Left lung (tissue), 10 donors: ENCODE data around the gene MAP2K3. TPM values are rescaled to one million over a fixed set of nuclear protein-coding genes. Genes with fewer than 3 reads are reported as not detected.
A peak's percentile ranks its signal among the peaks of the same experiment; 100 is the strongest.
"Not testable (repeated sequence)": the region's sequence is repeated elsewhere in the genome, so short reads cannot be mapped to it uniquely, and the experiment has no call there.

Experiments
- ATAC-seq: fragments of 200-7000 bp; cut with Tn5 transposase; one replicate; pipeline ENCODE4 v1.9.1; 2020; ENCODE audit warnings: moderate library complexity
- DNase-seq, 4 donors: peaks; one replicate each; pipeline ENCODE4 v3.0.0-alpha.2; 2013 to 2020
- H3K27ac ChIP-seq, 2 donors: fragments of 200-600 bp; sonication (generic) in 1 of 2; one replicate each; pipeline versions ENCODE4 v1.5.0 to v1.8.0; 2020 to 2021
- H3K27me3 ChIP-seq, 2 donors: fragments of 200-600 bp; sonication (generic) in 1 of 2; one replicate each; pipeline versions ENCODE4 v1.5.0 to v1.8.0; 2020 to 2021
- H3K36me3 ChIP-seq, 2 donors: fragments of 200-600 bp; sonication (generic) in 1 of 2; one replicate each; pipeline versions ENCODE4 v1.5.0 to v1.8.0; 2020 to 2021
- H3K4me1 ChIP-seq, 2 donors: fragments of 200-600 bp; one replicate each; pipeline ENCODE4 v1.8.0; 2021
- H3K4me3 ChIP-seq, 2 donors: fragments of 200-600 bp; sonication (generic) in 1 of 2; one replicate each; pipeline versions ENCODE4 v1.5.0 to v1.8.0; 2020 to 2021; ENCODE audit warnings: mild to moderate bottlenecking in 1 of 2
- H3K9me3 ChIP-seq, 2 donors: fragments of 200-600 bp; sonication (generic) in 1 of 2; one replicate each; pipeline versions ENCODE4 v1.5.0 to v1.8.0; 2020 to 2021
- CTCF ChIP-seq, 2 donors: fragments of 200-600 bp; sonication (generic) in 1 of 2; IDR thresholded peaks; one replicate each; pipeline versions ENCODE4 v1.5.0 to v1.8.0; 2021; ENCODE audit warnings: antibody characterized with exemption in 2 of 2
- intact Hi-C, 2 donors: fragments of 100-400 bp; cut with DNase I; formaldehyde crosslinking; loops; one replicate each; pipeline versions ENCODE4 v1.11.2 to v1.14.2; 2022
- polyA plus RNA-seq, 6 donors: library from polyadenylated mRNA; unstranded; fragments of 120-200 nt; gene quantifications; one replicate each; pipeline ENCODE4 v1.2.1, GENCODE V29; 2013; ENCODE audit not compliant: insufficient read length in 6 of 6
- total RNA-seq, 2 donors: library from RNA; stranded (reverse); fragmentation: NEBNext Ultra II Directional; extraction: Animal tissue kit (Norgen Biotek cat#: 25700); gene quantifications; one replicate each; pipeline ENCODE4 v1.2.1, GENCODE V29; 2021
- donor health status: DM: no; HTN: yes; CAD: no.
- donor health status: DM: no; HTN: no; CAD: no.

MAP2K3 gene
- total and polyA plus RNA-seq, 8 donors = 23.3 to 101 (median 28.5) TPM

- H3K27ac ChIP-seq, DNase-seq, intact Hi-C loops, H3K4me1 ChIP-seq, H3K4me3 ChIP-seq, H3K27me3 ChIP-seq, H3K9me3 ChIP-seq, H3K36me3 ChIP-seq: not testable (repeated sequence)
- peak; percentile 48 for ATAC-seq
Observed at GRCh38 chr17:21348081-21348925, 63.8 kb downstream of the MAP2K3 start.

- H3K27me3 ChIP-seq, ATAC-seq, intact Hi-C loops, H3K4me1 ChIP-seq, H3K4me3 ChIP-seq, H3K27ac ChIP-seq, H3K36me3 ChIP-seq, H3K9me3 ChIP-seq: not testable (repeated sequence)
- DNase-seq = peak in 1 of 4 donors; percentile 43
Observed at GRCh38 chr17:21348926-21349261, 64.4 kb downstream of the MAP2K3 start.

GRCh38 chr17:21349358-21350050 lies 65.0 kb downstream of the MAP2K3 start:
- H3K4me1 ChIP-seq, DNase-seq, H3K4me3 ChIP-seq, H3K36me3 ChIP-seq, ATAC-seq, intact Hi-C loops, H3K9me3 ChIP-seq, H3K27me3 ChIP-seq, H3K27ac ChIP-seq: not testable (repeated sequence)

- H3K36me3 ChIP-seq, intact Hi-C loops, H3K4me3 ChIP-seq, H3K27me3 ChIP-seq, H3K4me1 ChIP-seq, ATAC-seq, H3K27ac ChIP-seq, H3K9me3 ChIP-seq: not testable (repeated sequence)
- peak in 1 of 4 donors; percentile 37 for DNase-seq
Observed at GRCh38 chr17:21350495-21350894, 66.0 kb downstream of the MAP2K3 start.

- ATAC-seq (no peak), DNase-seq (peak in 1 of 4 donors; percentile 31)
- no peak overlapping the region for H3K27ac ChIP-seq
- no peaks in the 10 kb centered on the region for H3K36me3 ChIP-seq
- no peak for TF ChIP-seq CTCF (IDR thresholded peaks at IDR 0.05)
- no peaks in the 10 kb centered on the region for H3K9me3 ChIP-seq
- intact Hi-C loops = no loop called here
- H3K4me1 ChIP-seq = no peaks in the 10 kb centered on the region
- H3K27me3 ChIP-seq = no peaks in the 10 kb centered on the region
- H3K4me3 ChIP-seq = no peak overlapping the region
Observed at GRCh38 chr17:21351366-21352065, 67.0 kb downstream of the MAP2K3 start.

DNA sequence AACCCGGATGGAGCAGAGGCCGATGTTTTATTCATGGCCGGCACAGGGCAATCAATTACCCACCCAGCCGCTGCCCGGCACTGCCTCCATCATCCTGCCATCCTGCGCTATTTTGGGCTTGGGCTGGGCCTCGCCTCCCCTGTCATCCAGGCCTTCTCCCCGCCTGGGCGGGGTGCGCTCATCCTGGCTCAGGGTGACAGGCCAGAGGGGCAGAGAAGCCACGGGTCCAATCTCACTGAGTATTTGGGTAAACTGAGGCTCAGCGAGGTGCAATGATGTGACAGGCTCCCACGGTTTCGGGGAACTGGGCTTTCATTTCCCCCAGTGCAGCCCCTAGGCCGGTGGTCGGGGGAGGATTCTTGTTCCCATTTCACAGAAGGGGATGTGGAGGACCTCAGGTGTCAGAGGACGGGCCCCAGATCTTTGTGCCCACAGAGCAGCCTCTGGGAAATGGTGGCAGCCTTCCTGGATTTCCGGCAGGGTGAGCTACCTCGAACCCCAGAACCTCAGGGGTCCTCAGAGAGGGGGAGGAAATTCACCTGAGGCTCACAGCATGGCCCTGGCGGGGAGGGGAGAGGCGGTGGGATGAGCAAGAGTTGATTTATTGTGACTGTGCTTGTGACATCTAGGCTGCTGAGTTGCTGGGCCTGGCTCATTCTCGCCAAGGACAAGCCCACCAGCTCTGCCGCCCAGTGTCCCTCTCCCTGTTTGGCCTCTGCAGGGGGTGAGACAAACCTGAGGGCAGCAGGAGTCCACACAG lies 67.9 kb downstream of the MAP2K3 start:
- Histone ChIP-seq H3K27me3 (no peaks in the 10 kb centered on the region), H3K4me3 (no peak overlapping the region), H3K27ac (no peak overlapping the region), H3K36me3 (no peaks in the 10 kb centered on the region), H3K9me3 (no peaks in the 10 kb centered on the region), H3K4me1 (no peaks in the 10 kb centered on the region)
- TF ChIP-seq CTCF (IDR thresholded peaks at IDR 0.05) = no peak
- ATAC-seq (no peak), DNase-seq (peak in 1 of 4 donors; percentile 66)
- intact Hi-C loops = no loop called here

DNA sequence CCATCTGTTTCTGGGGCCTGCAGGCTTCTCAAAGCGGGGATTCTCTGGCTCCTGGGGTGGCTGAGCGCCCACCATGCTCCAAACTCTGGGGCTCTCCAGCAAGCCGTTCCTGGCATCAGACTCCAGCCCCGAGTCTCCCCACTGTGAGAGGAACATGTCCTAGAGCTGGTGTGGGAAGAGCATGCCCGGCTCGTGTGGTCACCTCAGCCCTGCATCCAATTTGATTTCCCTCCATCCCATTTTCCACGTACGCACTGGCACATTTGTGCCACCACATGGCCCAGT lies 68.4 kb downstream of the MAP2K3 start:
- H3K27me3 ChIP-seq = no peaks in the 10 kb centered on the region
- H3K9me3 ChIP-seq = no peaks in the 10 kb centered on the region
- DNase-seq = peak in 1 of 4 donors; percentile 22
- TF ChIP-seq CTCF (IDR thresholded peaks at IDR 0.05) = no peak
- H3K4me3 ChIP-seq = no peak overlapping the region
- H3K4me1 ChIP-seq = no peaks in the 10 kb centered on the region
- intact Hi-C loops = no loop called here
- H3K36me3 ChIP-seq = no peaks in the 10 kb centered on the region
- no peak for ATAC-seq
- H3K27ac ChIP-seq = no peak overlapping the region
